ENCODE results near the gene THSD7A.

THSD7A gene

GRCh38 chr7:11379641-11380040 is 452.4 kb downstream of the THSD7A start:
- Histone ChIP-seq H3K27me3 (ENCODE audit: low read depth, low read length) (no peaks in the 10 kb centered on the region), H4K20me1 (ENCODE audit: insufficient read depth, low read length) (no peaks in the 10 kb centered on the region), H3K9me3 (ENCODE audit: insufficient read depth, low read length) (no peaks in the 10 kb centered on the region), H3K27ac (ENCODE audit: low read length) (no peak overlapping the region), H3K9ac (ENCODE audit: low read length) (no peak overlapping the region), H3K36me3 (replicated peaks; ENCODE audit: low read depth, low read length) (no peaks in the 10 kb centered on the region), H3K4me1 (ENCODE audit: low read length) (peaks cover 8% of the 10 kb centered on the region), H3K4me3 (ENCODE audit: low read length) (no peak overlapping the region), H3K79me2 (ENCODE audit: low read length) (no peaks in the 10 kb centered on the region), H3K4me2 (ENCODE audit: low read length) (no peak overlapping the region), H2AFZ (ENCODE audit: low read depth, low read length) (no peak overlapping the region)
- no peak for TF ChIP-seq EZH2phosphoT487 (IDR thresholded peaks at IDR 0.05; ENCODE audit: low read depth)
- TF ChIP-seq, protein P1, sequence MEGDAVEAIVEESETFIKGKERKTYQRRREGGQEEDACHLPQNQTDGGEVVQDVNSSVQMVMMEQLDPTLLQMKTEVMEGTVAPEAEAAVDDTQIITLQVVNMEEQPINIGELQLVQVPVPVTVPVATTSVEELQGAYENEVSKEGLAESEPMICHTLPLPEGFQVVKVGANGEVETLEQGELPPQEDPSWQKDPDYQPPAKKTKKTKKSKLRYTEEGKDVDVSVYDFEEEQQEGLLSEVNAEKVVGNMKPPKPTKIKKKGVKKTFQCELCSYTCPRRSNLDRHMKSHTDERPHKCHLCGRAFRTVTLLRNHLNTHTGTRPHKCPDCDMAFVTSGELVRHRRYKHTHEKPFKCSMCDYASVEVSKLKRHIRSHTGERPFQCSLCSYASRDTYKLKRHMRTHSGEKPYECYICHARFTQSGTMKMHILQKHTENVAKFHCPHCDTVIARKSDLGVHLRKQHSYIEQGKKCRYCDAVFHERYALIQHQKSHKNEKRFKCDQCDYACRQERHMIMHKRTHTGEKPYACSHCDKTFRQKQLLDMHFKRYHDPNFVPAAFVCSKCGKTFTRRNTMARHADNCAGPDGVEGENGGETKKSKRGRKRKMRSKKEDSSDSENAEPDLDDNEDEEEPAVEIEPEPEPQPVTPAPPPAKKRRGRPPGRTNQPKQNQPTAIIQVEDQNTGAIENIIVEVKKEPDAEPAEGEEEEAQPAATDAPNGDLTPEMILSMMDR (IDR thresholded peaks at IDR 0.05; ENCODE audit: low read depth, low read length), result no peak

GRCh38 chr7:11376529-11376928 is 455.5 kb downstream of the THSD7A start:
- no peaks in the 10 kb centered on the region for H3K36me3 ChIP-seq (replicated peaks; ENCODE audit: low read depth, low read length)
- H3K9me3 ChIP-seq (ENCODE audit: insufficient read depth, low read length), result no peaks in the 10 kb centered on the region
- H2AFZ ChIP-seq (ENCODE audit: low read depth, low read length), result no peak overlapping the region
- no peak overlapping the region for H3K4me3 ChIP-seq (ENCODE audit: low read length)
- H4K20me1 ChIP-seq (ENCODE audit: insufficient read depth, low read length), result no peaks in the 10 kb centered on the region
- H3K27ac ChIP-seq (ENCODE audit: low read length), result no peak overlapping the region
- H3K9ac ChIP-seq (ENCODE audit: low read length), result no peak overlapping the region
- H3K27me3 ChIP-seq (ENCODE audit: low read depth, low read length), result no peaks in the 10 kb centered on the region
- peaks cover 8% of the 10 kb centered on the region for H3K4me1 ChIP-seq (ENCODE audit: low read length)
- no peak overlapping the region for H3K4me2 ChIP-seq (ENCODE audit: low read length)
- no peaks in the 10 kb centered on the region for H3K79me2 ChIP-seq (ENCODE audit: low read length)
- TF ChIP-seq, protein P1 (IDR thresholded peaks at IDR 0.05; ENCODE audit: low read depth, low read length), result no peak
- no peak for TF ChIP-seq EZH2phosphoT487 (IDR thresholded peaks at IDR 0.05; ENCODE audit: low read depth)

DNA sequence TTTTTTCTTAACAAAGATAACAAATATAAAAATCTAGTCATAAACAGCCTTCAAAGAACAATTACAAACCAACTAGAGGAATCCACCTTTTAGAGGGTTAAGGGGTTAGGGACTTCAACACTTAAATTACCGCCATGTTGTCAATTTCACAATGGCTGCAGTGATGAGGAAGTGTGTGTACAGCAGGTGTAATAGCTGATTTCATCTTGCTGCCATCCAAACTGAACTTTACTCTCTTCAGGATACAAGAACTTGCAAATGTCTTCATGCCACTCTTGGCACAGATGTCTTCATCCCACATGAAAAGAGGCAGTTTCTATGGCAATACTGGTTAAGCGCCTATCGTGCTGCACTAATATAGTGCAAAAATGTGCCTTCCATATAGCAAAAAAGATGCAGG is 457.4 kb downstream of the THSD7A start:
- Histone ChIP-seq H3K27me3 (ENCODE audit: low read depth, low read length) (no peaks in the 10 kb centered on the region), H3K9me3 (ENCODE audit: insufficient read depth, low read length) (no peaks in the 10 kb centered on the region), H4K20me1 (ENCODE audit: insufficient read depth, low read length) (no peaks in the 10 kb centered on the region), H2AFZ (ENCODE audit: low read depth, low read length) (no peak overlapping the region), H3K9ac (ENCODE audit: low read length) (no peak overlapping the region), H3K4me3 (ENCODE audit: low read length) (no peak overlapping the region), H3K79me2 (ENCODE audit: low read length) (no peaks in the 10 kb centered on the region), H3K36me3 (replicated peaks; ENCODE audit: low read depth, low read length) (no peaks in the 10 kb centered on the region), H3K27ac (ENCODE audit: low read length) (no peak overlapping the region), H3K4me2 (ENCODE audit: low read length) (no peak overlapping the region), H3K4me1 (ENCODE audit: low read length) (peaks cover 14% of the 10 kb centered on the region)
- TF ChIP-seq, protein P1 (IDR thresholded peaks at IDR 0.05; ENCODE audit: low read depth, low read length), result no peak
- TF ChIP-seq EZH2phosphoT487 (IDR thresholded peaks at IDR 0.05; ENCODE audit: low read depth), result no peak

- Histone ChIP-seq H3K4me2 (ENCODE audit: low read length) (no peak overlapping the region), H3K4me1 (ENCODE audit: low read length) (peaks cover 19% of the 10 kb centered on the region), H3K4me3 (ENCODE audit: low read length) (no peak overlapping the region), H3K27ac (ENCODE audit: low read length) (no peak overlapping the region), H3K9ac (ENCODE audit: low read length) (no peak overlapping the region), H3K27me3 (ENCODE audit: low read depth, low read length) (no peaks in the 10 kb centered on the region), H3K79me2 (ENCODE audit: low read length) (no peaks in the 10 kb centered on the region), H3K36me3 (replicated peaks; ENCODE audit: low read depth, low read length) (no peaks in the 10 kb centered on the region), H2AFZ (ENCODE audit: low read depth, low read length) (no peak overlapping the region), H4K20me1 (ENCODE audit: insufficient read depth, low read length) (no peaks in the 10 kb centered on the region), H3K9me3 (ENCODE audit: insufficient read depth, low read length) (no peaks in the 10 kb centered on the region)
- TF ChIP-seq EZH2phosphoT487 (IDR thresholded peaks at IDR 0.05; ENCODE audit: low read depth), result no peak
- TF ChIP-seq, protein P1 (IDR thresholded peaks at IDR 0.05; ENCODE audit: low read depth, low read length), result peak; percentile 59
These were observed 458.4 kb downstream of the THSD7A start for GRCh38 chr7:11373546-11374142.
